Loucy (cell line): Measurements from ENCODE around the gene TSC22D3.

Source experiments
- CTCF ChIP-seq: fragments of 200-600 bp; sonication (generic); conservative IDR thresholded peaks from 2 replicates; pipeline ENCODE4 v1.5.1; 2014; ENCODE audit warnings: mild to moderate bottlenecking, antibody characterized with exemption, low read length
- EZH2phosphoT487 ChIP-seq: fragments of 200-600 bp; IDR thresholded peaks from 2 replicates; pipeline ENCODE4 v1.6.1; 2018; ENCODE audit warnings: antibody characterized with exemption, mild to moderate bottlenecking, moderate library complexity, borderline replicate concordance

- TF ChIP-seq CTCF, result no peak
- TF ChIP-seq EZH2phosphoT487, result no peak
Measured at GRCh38 chrX:107715331-107716117, 60.1 kb downstream of the TSC22D3 start.
